DMS153 treated with DMSO at 0.1 percent for 48 hours (cell line): ENCODE data around the gene COL9A3.

Experiments
- DNase-seq: peaks from one replicate; lab custom pipeline; 2025; ENCODE audit not compliant: unreplicated experiment; lab: John Stamatoyannopoulos, UW

The COL9A3 gene

DNA sequence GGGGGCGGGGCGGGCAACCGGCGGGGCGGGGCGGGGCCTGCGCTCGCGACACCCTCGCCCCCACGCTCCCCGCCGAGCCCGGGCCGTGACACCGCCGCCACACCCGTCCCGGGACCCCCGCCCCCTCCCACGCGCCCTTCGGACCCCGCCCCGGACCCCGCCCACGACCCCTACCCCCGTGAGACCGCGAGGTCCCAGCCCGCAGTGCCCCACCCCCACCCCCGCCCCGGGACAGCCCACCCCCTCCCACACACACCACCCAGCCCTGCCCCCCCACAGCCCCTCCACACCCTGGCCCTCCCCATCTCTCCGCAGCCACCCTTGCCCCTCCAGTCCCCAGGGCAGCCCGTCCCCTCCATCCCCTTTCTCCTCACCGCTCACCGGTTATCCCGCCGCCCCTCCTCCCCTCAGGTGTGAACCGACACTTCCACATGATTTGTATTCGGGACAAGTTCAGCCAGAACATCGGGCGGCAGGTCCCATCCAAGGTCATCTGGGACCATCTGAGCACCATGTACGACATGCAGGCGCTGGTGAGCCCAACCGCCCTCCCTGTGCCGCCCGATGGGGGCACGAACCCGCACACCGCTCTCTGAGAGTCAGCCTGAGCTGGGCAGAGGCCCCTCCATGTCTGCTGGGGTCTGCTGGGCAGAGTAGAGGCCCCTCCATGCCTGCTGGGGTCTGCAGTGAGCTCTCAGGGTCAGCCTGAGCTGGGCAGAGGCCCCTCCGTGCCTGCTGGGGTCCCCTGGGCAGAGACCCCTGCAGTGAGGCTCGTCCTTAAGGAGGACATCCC, 20.0 kb upstream of the COL9A3 start:
- no peak for DNase-seq

GRCh38 chr20:62797671-62798532, 18.9 kb upstream of the COL9A3 start:
- DNase-seq: no peak

- DNase-seq: no peak
Observed at GRCh38 chr20:62799036-62799435, 17.8 kb upstream of the COL9A3 start.

DNA sequence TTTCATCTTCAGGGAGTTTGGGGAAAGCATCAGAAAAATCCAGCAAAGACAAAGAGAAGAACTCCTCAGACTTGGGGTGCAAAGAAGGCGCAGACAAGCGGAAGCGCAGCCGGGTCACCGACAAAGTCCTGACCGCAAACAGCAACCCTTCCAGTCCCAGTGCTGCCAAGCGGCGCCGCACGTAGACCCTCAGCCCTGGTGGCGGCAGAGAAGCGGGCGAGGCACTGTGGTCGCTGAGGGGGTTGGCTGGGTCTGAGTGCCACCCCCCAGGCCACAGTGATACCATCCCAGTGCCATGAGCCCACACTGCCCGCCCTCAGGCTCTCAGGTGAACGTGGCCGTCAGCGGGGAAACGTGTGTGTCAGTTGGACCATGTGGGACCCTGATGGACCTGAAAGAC, 17.4 kb upstream of the COL9A3 start:
- DNase-seq: no peak

DNA sequence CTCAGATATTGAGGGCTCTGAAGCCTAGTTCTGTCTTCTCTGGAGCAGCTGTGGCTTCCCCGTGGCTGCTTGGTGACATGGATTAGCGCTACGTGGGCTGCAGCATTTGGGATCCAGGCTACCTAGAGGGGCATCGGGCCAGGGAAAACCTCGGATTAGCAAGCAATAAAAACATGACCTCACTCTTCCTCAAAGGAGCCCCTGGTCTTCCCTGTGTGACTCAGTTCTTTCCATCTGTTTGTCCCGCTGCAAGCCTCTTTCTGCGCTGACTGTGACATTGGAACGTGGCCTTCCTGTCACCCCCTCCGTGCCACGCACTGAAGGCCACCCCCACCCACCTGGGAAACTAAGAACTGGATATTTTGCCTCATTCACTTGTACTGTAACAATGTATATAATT, 17.0 kb upstream of the COL9A3 start:
- DNase-seq: no peak

DNA sequence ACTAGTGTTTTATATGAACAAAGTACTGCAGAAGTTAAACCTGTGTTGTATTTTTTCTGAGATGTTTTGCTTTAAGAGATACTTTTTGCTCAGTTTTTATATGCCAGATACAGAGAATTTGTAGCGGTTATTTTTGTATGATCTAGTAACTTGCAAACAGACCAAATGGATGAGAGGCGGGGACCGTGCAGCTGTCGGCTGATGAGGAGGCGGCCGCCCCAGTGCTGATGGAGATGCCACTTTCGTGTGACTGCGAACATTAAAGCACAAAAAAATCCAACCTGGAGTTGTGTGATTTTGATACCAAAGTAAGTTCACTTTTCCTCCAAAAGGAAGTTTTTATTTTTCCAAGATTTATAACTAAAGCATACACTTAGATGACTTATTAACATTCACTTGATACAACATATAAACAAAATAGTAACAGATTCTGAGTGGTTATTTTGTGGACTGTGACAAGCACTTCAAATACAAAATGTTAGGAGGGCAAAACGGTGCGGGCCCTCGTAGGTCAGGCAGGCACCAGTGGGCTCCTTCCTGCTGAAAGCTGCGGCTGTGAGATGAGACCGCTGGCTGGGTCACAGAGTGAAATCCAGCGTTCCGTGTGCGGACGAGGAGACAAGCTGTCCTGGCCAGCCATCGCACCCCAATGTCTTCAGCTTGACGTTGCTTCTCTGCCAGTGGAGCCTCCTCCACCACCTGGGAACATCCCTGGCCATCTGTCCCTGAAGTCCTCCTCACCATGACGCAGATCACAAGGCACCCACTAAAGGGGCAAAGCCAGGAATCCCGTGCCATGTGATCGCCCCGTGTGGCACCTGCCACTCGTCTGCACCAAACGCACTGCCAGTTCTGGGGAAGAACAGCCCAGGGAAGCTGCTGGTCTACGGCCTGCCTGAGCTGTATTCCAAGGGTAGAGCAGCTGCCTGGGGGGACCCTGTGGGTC, 16.3 kb upstream of the COL9A3 start:
- DNase-seq: no peak

DNA sequence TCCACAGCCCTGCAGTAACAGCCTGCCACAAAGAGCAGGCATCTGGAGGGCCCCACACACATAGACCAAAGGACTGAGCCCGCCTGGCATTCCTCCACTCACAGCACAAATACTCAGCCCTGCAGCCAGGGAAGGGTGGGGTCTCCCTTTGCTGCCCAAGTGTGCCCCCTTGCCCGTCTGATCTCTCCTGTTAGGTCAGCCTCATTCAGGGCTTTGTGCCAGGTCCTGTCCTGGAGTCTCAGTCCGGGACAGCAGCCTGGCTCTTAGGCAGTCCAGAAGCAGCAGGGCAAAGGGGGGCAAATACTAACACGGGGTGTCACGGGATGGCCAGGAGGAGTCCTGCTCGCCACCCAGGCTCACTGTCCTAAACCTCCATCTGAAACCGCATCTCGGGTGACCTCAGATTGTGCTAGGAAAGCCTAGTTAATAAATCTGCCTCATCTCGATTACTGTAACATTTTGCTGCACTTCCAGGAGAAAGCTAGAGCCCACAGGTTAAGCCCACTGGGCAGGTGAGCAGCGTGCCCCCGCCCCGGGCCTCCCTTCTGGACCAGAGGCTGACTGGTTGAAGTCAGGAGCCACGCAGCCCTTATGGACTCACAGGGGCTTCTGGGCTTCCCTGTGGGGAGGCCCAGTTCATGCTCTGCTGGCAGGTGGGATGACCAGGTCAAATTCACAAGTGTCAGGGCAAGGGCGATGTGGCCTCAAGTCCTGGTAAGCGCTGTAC, 15.4 kb upstream of the COL9A3 start:
- DNase-seq: no peak

DNA sequence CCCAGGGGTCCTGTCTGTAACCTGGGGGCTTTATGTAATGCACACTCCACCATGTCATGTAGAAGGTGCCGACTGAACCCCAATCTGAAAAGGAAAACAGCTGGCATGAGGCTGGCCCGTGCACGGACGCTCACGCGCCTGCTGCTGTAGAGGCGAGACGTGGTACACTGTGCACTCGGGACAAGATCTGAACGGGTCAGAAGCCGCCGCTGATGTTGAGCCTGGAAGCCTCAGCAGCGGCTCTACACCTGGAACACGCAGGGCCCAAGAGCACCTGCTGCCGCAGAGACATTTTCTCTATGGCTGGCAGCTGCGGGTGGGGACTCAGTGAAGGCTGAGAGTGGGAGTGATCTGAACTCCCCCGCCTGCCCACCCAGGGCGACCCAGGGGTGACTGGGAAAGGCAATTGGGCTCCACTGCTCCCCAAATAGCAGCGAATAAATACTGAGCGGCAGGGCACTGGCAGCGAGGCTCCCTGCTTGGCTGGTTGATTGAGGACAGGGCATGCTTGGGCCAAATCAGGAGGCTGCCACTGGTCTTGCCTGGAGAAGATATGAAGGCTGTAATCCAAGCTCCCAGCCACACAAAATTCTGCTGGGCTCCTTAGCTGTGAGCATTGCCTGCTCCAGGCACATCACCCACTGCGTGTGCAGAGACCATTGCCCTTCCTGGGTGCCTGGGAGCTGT, 14.7 kb upstream of the COL9A3 start:
- no peak for DNase-seq

DNA sequence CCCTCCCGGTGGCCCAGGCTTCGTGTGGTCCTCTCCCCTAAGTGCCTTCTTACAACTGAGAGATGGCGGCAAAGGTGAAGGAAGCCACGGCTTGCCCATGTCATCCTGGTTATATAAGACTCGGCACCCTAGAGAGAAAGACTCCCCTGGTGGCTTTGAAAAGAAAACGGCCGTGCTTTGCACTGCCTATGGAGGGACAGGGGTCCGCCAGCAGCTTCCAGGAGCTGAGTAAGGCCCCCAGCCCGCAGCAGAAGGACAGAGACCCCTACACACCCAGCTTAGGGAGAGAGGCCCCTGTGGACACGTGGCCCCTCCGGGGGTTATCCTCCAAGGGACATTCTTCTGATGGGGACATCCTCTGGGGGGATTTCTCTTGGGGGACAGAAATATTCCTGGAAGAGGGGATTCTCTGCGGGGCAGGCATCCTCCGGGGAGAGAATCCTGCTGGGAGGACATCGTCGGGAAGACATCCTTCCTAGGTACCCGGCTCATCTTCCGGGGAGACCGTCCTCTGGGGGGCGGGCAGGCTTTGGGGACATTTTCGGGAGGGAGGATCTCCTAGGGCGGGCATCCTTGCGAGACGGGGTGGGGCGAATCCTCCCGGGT, 12.7 kb upstream of the COL9A3 start:
- no peak for DNase-seq

DNA sequence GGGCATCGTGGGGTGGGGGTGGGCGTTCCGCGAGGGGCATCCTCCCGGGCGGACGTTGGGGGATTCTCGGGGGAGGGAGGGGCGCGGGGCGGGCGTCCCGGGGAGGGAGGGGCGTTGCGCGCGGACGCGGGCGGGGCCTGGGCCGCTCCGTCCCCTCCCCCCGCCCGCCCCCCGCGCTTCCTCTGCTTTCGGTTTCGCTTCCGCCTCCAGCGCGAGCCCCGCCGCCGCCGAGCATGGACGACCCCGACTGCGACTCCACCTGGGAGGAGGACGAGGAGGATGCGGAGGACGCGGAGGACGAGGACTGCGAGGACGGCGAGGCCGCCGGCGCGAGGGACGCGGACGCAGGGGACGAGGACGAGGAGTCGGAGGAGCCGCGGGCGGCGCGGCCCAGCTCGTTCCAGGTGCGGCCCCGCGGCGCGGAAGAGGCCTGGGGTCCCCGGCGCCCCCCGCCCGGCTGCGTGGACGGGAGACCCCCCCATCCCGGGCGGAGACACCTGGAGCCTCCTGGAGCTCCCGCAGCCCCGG, 12.2 kb upstream of the COL9A3 start, which contains the start of gene OGFR:
OGFR (plus strand) TSS at position 209 of the 528 bp plus-strand sequence; CDS start at position 234, 25 bp downstream.
- DNase-seq: peak; percentile 11

GRCh38 chr20:62805155-62805710, 11.6 kb upstream of the COL9A3 start:
- no peak for DNase-seq

DNA sequence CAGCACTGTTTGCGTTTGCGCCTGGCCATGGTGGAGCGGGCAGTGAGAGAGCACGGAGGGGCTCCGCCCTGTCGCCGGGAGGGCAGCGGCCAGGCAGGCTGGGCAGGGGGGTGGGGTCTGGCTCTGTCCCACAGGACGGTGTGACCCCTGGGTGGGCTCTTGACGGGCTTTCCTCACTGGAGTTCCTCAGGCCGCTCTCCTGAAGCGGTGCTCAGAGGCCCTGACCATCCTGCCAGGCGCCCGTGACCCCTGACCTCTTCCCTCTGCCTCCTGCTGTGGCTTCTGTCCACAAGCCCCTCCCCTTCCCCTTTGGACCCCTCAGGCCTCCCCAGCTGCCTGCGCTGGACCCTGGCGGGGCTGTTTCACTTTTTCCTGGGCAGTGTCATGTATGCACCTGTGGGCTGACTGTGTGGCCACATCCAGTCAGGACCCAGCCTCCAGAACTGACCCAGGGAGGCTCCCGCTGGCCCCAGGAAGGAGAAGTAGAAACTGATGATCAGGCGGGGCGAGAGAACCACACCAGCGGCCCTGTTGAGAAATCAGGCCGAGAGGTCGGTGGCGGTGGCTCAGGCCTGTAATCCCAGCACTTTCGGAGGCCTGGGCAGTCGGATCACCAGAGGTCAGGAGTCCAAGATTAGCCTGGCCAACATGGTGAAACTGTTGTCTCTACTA, 11.0 kb upstream of the COL9A3 start:
- DNase-seq: no peak

GRCh38 chr20:62806383-62807050, 10.3 kb upstream of the COL9A3 start:
- no peak for DNase-seq

DNA sequence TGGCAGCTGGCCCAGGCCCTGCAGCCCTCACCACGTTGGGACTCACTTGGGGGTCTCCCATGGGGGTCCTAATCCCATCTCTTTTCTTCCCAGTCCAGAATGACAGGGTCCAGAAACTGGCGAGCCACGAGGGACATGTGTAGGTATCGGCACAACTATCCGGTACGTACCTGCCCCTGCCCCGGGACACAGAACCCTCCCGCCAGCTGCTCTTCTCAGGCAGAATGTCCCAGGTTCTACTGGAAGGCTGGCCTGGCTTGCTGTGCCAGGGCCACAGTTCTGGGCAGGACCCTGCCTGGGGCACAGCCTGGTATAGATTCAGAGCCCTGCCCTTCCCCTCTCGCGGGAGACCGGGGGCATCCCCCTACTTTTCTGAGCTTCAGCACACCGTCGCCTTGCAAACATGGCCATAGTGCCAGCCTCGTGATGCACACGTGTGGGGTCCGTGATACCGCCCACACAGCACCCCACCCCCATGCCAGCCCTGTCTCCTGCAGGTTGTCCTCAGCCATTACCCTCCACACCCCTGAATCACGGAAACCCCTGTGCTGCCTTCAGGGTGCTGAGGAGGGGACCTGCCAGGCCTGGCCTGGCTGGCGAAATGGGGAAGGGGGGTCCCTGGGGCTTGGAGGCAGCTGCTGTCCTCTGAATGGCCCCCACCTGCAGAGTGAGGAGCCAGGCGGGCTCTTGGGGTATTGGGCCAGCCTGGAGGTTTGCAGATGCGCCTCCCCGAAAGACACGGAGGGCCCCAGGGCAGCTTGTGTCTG, 9.2 kb upstream of the COL9A3 start:
- DNase-seq: no peak

- peak; percentile 20 for DNase-seq
Observed at GRCh38 chr20:62808211-62808865, 8.5 kb upstream of the COL9A3 start.
